HFF-Myc (cell line): ENCODE data around the gene SH3RF2.

Experiments
- DNase-seq: peaks from one replicate; pipeline ENCODE4 v3.0.0-alpha.2; 2011; ENCODE audit warnings: low read depth; ENCODE audit errors: extremely low read depth
- H3K4me3 ChIP-seq: replicated peaks from 2 replicates; pipeline ENCODE4 v1.5.1; 2011; ENCODE audit warnings: low read depth, mild to moderate bottlenecking, control low read depth, low read length
- CTCF ChIP-seq: IDR thresholded peaks from 2 replicates; pipeline ENCODE4 v1.5.1; 2012; ENCODE audit warnings: mild to moderate bottlenecking, low read depth, low read length, control low read depth; ENCODE audit errors: missing control alignments

Gene SH3RF2

GRCh38 chr5:146026307-146027010, 90.1 kb downstream of the SH3RF2 start:
- no peak for DNase-seq
- no peak overlapping the region for H3K4me3 ChIP-seq
- no peak for TF ChIP-seq CTCF

GRCh38 chr5:146027751-146028150, 91.4 kb downstream of the SH3RF2 start:
- no peak for TF ChIP-seq CTCF
- no peak for DNase-seq
- H3K4me3 ChIP-seq = no peak overlapping the region

GRCh38 chr5:146032911-146033310, 96.5 kb downstream of the SH3RF2 start:
- no peak for TF ChIP-seq CTCF
- DNase-seq = no peak
- no peak overlapping the region for H3K4me3 ChIP-seq

- DNase-seq = no peak
- no peak for TF ChIP-seq CTCF
- no peak overlapping the region for H3K4me3 ChIP-seq
Observed at GRCh38 chr5:146034127-146034526, 97.7 kb downstream of the SH3RF2 start.

GRCh38 chr5:146034605-146035004, 98.2 kb downstream of the SH3RF2 start:
- no peak overlapping the region for H3K4me3 ChIP-seq
- TF ChIP-seq CTCF = no peak
- DNase-seq = no peak

GRCh38 chr5:146039420-146039819, 103.0 kb downstream of the SH3RF2 start:
- no peak overlapping the region for H3K4me3 ChIP-seq
- no peak for TF ChIP-seq CTCF
- DNase-seq = no peak

GRCh38 chr5:146040527-146040926, 104.1 kb downstream of the SH3RF2 start:
- H3K4me3 ChIP-seq = no peak overlapping the region
- no peak for TF ChIP-seq CTCF
- DNase-seq = no peak
